SK-N-SH treated with all-trans-retinoic acid at 6 μM for 48 hours (cell line): Measurements from ENCODE around the gene PRX.

ENCODE experiments used
- ATAC-seq: fragments of 200-7000 bp; cut with Tn5 transposase; 3 replicates; pipeline ENCODE4 v1.9.1; 2020; ENCODE audit warnings: mild to moderate bottlenecking, moderate library complexity
- ARNTL ChIP-seq: fragments of 450-650 bp; formaldehyde crosslinking; IDR thresholded peaks from 2 replicates; pipeline ENCODE4 v1.5.0; 2020; ENCODE audit warnings: low read depth, mild to moderate bottlenecking, moderate library complexity, borderline replicate concordance
- BACH2 ChIP-seq: fragments of 250-450 bp; sonication (Bioruptor Pico); IDR thresholded peaks from 2 replicates; pipeline ENCODE4 v1.9.0; 2021; ENCODE audit warnings: mild to moderate bottlenecking, borderline replicate concordance
- CREB5 ChIP-seq: fragments of 250-450 bp; sonication (Bioruptor Pico); IDR thresholded peaks from 2 replicates; pipeline ENCODE4 v1.5.1; 2020; ENCODE audit warnings: low read depth, mild to moderate bottlenecking, moderate library complexity
- CSDC2 ChIP-seq: fragments of 250-450 bp; sonication (Bioruptor Pico); IDR thresholded peaks from 2 replicates; pipeline ENCODE4 v1.5.0; 2020; ENCODE audit warnings: mild to moderate bottlenecking, moderate library complexity
- ESRRG ChIP-seq: fragments of 250-450 bp; sonication (Bioruptor Pico); IDR thresholded peaks from 2 replicates; pipeline ENCODE4 v1.6.1; 2021; ENCODE audit warnings: mild to moderate bottlenecking
- GLIS3 ChIP-seq: fragments of 250-450 bp; sonication (Bioruptor Pico); IDR thresholded peaks from 2 replicates; pipeline ENCODE4 v1.5.0; 2020; ENCODE audit warnings: mild to moderate bottlenecking, moderate library complexity
- ISL1 ChIP-seq: fragments of 250-450 bp; sonication (Bioruptor Pico); IDR thresholded peaks from 2 replicates; pipeline ENCODE4 v2.1.2; 2022; ENCODE audit warnings: mild to moderate bottlenecking, moderate library complexity
- OSR1 ChIP-seq: fragments of 250-450 bp; sonication (Bioruptor Pico); IDR thresholded peaks from 2 replicates; pipeline ENCODE4 v1.8.0; 2022; ENCODE audit warnings: moderate library complexity, mild to moderate bottlenecking, inconsistent platforms
- POU6F1 ChIP-seq: fragments of 250-450 bp; sonication (Bioruptor Pico); IDR thresholded peaks from 2 replicates; pipeline ENCODE4 v1.8.0; 2021; ENCODE audit warnings: low read depth, mild to moderate bottlenecking, moderate library complexity, borderline replicate concordance
- PPARA ChIP-seq: fragments of 250-450 bp; sonication (Bioruptor Pico); IDR thresholded peaks from 2 replicates; pipeline ENCODE4 v1.5.0; 2020; ENCODE audit warnings: mild to moderate bottlenecking, borderline replicate concordance
- RARB ChIP-seq: fragments of 250-450 bp; sonication (Bioruptor Pico); IDR thresholded peaks from 2 replicates; pipeline ENCODE4 v1.8.0; 2021; ENCODE audit warnings: mild to moderate bottlenecking, moderate library complexity
- SNAI2 ChIP-seq: fragments of 250-450 bp; sonication (Bioruptor Pico); IDR thresholded peaks from 2 replicates; pipeline ENCODE4 v1.5.0; 2020; ENCODE audit warnings: mild to moderate bottlenecking, moderate library complexity
- TCF4 ChIP-seq: fragments of 250-450 bp; sonication (Bioruptor Pico); IDR thresholded peaks from 2 replicates; pipeline ENCODE4 v1.8.0; 2021; ENCODE audit warnings: mild to moderate bottlenecking, moderate library complexity, borderline replicate concordance
- TOX ChIP-seq: fragments of 250-450 bp; sonication (Bioruptor Pico); IDR thresholded peaks from 2 replicates; pipeline ENCODE4 v1.8.0; 2021; ENCODE audit warnings: mild to moderate bottlenecking, moderate library complexity, borderline replicate concordance
- ZC3H10 ChIP-seq: fragments of 250-450 bp; sonication (Bioruptor Pico); IDR thresholded peaks from 2 replicates; pipeline ENCODE4 v1.5.1; 2021; ENCODE audit warnings: mild to moderate bottlenecking, moderate library complexity
- ZFP3 ChIP-seq: fragments of 250-450 bp; sonication (Bioruptor Pico); IDR thresholded peaks from 2 replicates; pipeline ENCODE4 v1.5.0; 2020; ENCODE audit warnings: mild to moderate bottlenecking, moderate library complexity
- ZFP30 ChIP-seq: fragments of 450-650 bp; formaldehyde crosslinking; IDR thresholded peaks from 2 replicates; pipeline ENCODE4 v1.5.0; 2022; ENCODE audit warnings: mild to moderate bottlenecking, moderate library complexity
- ZNF565 ChIP-seq: fragments of 450-650 bp; formaldehyde crosslinking; conservative IDR thresholded peaks from 2 replicates; pipeline ENCODE4 v1.5.0; 2020; ENCODE audit warnings: low read depth, mild to moderate bottlenecking, moderate library complexity
- ZNF70 ChIP-seq: fragments of 450-650 bp; formaldehyde crosslinking; IDR thresholded peaks from 2 replicates; pipeline ENCODE4 v1.5.0; 2020; ENCODE audit warnings: mild to moderate bottlenecking, moderate library complexity
- ZNF8 ChIP-seq: fragments of 450-650 bp; formaldehyde crosslinking; IDR thresholded peaks from 2 replicates; pipeline ENCODE4 v1.5.0; 2020; ENCODE audit warnings: mild to moderate bottlenecking, moderate library complexity
- TF ChIP-seq, protein P1 (sequence below): fragments of 250-450 bp; sonication (Bioruptor Pico); IDR thresholded peaks from 2 replicates; pipeline ENCODE4 v1.5.0; 2020; ENCODE audit warnings: mild to moderate bottlenecking, moderate library complexity
- TF ChIP-seq, protein P2 (sequence below): fragments of 250-450 bp; sonication (Bioruptor Pico); IDR thresholded peaks from 2 replicates; pipeline ENCODE4 v1.5.1; 2021; ENCODE audit warnings: mild to moderate bottlenecking, moderate library complexity
- TF ChIP-seq, protein P3 (sequence below): fragments of 250-450 bp; sonication (Bioruptor Pico); IDR thresholded peaks from 2 replicates; pipeline ENCODE4 v1.8.0; 2020; ENCODE audit warnings: mild to moderate bottlenecking, moderate library complexity, borderline replicate concordance

PRX gene

GRCh38 chr19:40357640-40358039 lies 55.5 kb downstream of the PRX start:
- TF ChIP-seq SNAI2 (CRISPR knock-in tag) (no peak), ZNF565 (CRISPR knock-in tag) (no peak), CSDC2 (CRISPR knock-in tag) (no peak), OSR1 (no peak), CREB5 (no peak), GLIS3 (no peak), ZNF8 (CRISPR knock-in tag) (no peak), ZC3H10 (CRISPR knock-in tag) (no peak), ISL1 (CRISPR knock-in tag) (no peak), RARB (CRISPR knock-in tag) (no peak), ZFP3 (no peak), ESRRG (CRISPR knock-in tag) (no peak), PPARA (CRISPR knock-in tag) (no peak)
- TF ChIP-seq, protein P1, sequence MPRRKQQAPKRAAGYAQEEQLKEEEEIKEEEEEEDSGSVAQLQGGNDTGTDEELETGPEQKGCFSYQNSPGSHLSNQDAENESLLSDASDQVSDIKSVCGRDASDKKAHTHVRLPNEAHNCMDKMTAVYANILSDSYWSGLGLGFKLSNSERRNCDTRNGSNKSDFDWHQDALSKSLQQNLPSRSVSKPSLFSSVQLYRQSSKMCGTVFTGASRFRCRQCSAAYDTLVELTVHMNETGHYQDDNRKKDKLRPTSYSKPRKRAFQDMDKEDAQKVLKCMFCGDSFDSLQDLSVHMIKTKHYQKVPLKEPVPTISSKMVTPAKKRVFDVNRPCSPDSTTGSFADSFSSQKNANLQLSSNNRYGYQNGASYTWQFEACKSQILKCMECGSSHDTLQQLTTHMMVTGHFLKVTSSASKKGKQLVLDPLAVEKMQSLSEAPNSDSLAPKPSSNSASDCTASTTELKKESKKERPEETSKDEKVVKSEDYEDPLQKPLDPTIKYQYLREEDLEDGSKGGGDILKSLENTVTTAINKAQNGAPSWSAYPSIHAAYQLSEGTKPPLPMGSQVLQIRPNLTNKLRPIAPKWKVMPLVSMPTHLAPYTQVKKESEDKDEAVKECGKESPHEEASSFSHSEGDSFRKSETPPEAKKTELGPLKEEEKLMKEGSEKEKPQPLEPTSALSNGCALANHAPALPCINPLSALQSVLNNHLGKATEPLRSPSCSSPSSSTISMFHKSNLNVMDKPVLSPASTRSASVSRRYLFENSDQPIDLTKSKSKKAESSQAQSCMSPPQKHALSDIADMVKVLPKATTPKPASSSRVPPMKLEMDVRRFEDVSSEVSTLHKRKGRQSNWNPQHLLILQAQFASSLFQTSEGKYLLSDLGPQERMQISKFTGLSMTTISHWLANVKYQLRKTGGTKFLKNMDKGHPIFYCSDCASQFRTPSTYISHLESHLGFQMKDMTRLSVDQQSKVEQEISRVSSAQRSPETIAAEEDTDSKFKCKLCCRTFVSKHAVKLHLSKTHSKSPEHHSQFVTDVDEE = no peak
- no peak for ATAC-seq

DNA sequence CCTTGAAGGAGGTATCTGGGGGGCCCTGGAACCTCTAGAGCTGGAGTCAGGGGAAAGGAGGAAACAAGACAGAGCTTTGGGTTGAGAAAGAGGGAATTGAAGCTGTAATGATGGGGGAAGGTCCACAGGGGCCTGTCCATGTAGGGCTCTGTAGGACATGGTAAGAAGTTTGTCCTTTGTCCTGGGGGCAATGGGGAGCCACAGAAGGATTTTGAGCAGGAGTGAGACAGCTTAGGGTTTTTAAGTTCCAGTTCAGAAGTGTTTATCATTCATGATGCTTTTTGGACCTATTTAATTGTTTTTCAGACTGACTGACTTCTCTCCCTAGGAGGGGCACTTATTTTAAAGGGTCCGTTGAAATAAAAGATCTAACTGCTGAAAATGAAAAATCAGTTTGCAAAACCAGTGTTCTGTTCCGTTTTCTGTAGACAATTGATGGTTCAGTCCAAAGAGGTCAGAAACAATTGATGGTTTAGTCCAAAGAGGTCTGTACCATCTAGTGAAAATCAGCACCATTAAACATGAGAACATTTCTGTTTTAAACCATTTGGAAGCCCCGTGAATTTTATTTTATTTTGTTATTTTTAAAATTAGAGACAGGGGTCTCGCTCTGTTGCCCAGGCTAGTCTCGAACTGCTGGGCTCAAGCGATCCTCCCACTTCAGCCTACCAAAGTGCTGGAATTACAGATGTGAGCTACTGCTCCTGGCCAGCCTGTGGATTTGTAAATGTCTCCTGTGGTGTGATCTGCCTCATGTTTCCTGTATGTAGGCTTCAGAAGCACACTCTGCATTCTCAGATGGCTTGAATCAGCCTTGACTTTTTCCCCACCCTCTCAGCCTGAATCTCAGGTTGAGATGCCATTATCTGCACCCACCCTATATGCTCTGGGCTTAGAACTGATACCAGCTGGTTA lies 56.2 kb downstream of the PRX start:
- no peak for ATAC-seq
- TF ChIP-seq ZFP3 (no peak), ZNF70 (CRISPR knock-in tag) (no peak), SNAI2 (CRISPR knock-in tag) (no peak), TOX (CRISPR knock-in tag) (no peak), PPARA (CRISPR knock-in tag) (no peak), ARNTL (CRISPR knock-in tag) (no peak), ESRRG (CRISPR knock-in tag) (no peak), CSDC2 (CRISPR knock-in tag) (no peak), RARB (CRISPR knock-in tag) (no peak), TCF4 (CRISPR knock-in tag) (no peak), POU6F1 (CRISPR knock-in tag) (no peak), GLIS3 (no peak), ZNF8 (CRISPR knock-in tag) (no peak), BACH2 (CRISPR knock-in tag) (no peak), ZNF565 (CRISPR knock-in tag) (no peak), ZC3H10 (CRISPR knock-in tag) (no peak), ZFP30 (CRISPR knock-in tag) (no peak)
- TF ChIP-seq, protein P2, sequence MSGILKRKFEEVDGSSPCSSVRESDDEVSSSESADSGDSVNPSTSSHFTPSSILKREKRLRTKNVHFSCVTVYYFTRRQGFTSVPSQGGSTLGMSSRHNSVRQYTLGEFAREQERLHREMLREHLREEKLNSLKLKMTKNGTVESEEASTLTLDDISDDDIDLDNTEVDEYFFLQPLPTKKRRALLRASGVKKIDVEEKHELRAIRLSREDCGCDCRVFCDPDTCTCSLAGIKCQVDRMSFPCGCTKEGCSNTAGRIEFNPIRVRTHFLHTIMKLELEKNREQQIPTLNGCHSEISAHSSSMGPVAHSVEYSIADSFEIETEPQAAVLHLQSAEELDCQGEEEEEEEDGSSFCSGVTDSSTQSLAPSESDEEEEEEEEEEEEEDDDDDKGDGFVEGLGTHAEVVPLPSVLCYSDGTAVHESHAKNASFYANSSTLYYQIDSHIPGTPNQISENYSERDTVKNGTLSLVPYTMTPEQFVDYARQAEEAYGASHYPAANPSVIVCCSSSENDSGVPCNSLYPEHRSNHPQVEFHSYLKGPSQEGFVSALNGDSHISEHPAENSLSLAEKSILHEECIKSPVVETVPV (CRISPR knock-in tag) = no peak
- TF ChIP-seq, protein P3, sequence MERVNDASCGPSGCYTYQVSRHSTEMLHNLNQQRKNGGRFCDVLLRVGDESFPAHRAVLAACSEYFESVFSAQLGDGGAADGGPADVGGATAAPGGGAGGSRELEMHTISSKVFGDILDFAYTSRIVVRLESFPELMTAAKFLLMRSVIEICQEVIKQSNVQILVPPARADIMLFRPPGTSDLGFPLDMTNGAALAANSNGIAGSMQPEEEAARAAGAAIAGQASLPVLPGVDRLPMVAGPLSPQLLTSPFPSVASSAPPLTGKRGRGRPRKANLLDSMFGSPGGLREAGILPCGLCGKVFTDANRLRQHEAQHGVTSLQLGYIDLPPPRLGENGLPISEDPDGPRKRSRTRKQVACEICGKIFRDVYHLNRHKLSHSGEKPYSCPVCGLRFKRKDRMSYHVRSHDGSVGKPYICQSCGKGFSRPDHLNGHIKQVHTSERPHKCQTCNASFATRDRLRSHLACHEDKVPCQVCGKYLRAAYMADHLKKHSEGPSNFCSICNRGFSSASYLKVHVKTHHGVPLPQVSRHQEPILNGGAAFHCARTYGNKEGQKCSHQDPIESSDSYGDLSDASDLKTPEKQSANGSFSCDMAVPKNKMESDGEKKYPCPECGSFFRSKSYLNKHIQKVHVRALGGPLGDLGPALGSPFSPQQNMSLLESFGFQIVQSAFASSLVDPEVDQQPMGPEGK = no peak
- TF ChIP-seq, protein P1 = no peak
